Measurements from ENCODE around the gene RTL3. TPM values are rescaled to one million over a fixed set of nuclear protein-coding genes. Genes with fewer than 3 reads are reported as not detected.

RTL3 gene, protein sequence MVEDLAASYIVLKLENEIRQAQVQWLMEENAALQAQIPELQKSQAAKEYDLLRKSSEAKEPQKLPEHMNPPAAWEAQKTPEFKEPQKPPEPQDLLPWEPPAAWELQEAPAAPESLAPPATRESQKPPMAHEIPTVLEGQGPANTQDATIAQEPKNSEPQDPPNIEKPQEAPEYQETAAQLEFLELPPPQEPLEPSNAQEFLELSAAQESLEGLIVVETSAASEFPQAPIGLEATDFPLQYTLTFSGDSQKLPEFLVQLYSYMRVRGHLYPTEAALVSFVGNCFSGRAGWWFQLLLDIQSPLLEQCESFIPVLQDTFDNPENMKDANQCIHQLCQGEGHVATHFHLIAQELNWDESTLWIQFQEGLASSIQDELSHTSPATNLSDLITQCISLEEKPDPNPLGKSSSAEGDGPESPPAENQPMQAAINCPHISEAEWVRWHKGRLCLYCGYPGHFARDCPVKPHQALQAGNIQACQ
- not detected in 2 replicates for total RNA-seq (2014; rRNA removed; shearing (Covaris generic); ENCODE audit: low replicate concordance)

DNA sequence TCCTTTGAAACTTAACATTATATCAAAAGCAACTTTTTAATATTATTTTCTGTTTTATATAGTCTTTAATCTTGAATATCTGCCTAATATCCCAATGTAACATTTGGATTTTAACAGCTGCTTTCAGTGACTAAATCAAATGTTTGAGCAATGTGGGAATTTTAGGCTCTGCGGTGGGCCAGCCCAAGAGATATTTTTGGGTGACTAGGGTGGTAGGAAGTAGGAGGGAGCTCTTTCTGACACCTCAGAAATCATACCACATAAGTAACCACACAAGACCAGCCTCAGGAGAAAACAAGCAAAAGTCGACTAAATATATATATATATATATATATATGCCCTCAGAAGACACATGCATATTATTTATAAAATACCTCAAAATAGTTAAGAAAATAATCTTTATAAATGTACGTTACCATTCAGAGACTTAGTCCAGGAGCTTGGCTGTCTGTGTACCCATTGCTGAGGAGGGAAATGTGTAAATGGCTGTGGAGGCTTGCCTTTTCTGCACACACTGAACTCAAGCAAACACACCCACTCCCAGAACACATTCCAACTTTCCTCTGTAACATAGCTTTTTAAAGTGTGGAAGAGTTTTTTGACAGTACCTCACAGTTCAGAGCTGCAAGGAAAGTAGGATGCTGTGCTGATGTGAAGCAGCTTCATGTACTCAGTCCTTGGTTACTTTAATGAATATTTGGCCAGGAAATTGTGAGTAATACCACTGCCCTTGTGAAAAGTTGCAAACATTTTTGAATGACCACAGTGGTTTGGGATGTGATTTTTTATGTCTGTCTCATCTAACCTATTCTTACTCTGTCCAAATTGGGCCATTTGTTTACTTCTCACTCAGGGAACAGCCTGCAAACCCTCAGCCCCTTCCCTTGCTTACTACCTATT lies at the start of gene RTL3:
TSS of gene RTL3 (minus strand) at position 484 of the 900 bp plus-strand sequence. CDS start 908 bp downstream, outside the sequence.
- Histone ChIP-seq H3K9me3 (ENCODE audit: low read length) (no peaks in the 10 kb centered on the region; the same call in 1 of the 2 replicates), H3K4me1 (ENCODE audit: low read length) (no peaks in the 10 kb centered on the region), H3K27me3 (ENCODE audit: low read length) (no peaks in the 10 kb centered on the region), H3K36me3 (ENCODE audit: insufficient read depth, low read length) (no peaks in the 10 kb centered on the region), H3K4me2 (ENCODE audit: low read depth, low read length, poor library complexity, severe bottlenecking) (no peak within 1 kb of the TSS), H3K79me2 (ENCODE audit: low read length) (no peaks in the 10 kb centered on the region), H3K4me3 (ENCODE audit: low read length) (no peak within 1 kb of the TSS), H3K9me2 (replicated peaks; ENCODE audit: insufficient read depth, low read length) (no peaks in the 10 kb centered on the region), H3K9ac (ENCODE audit: low read length) (no peak within 1 kb of the TSS), H2AFZ (ENCODE audit: low read length) (no peak within 1 kb of the TSS), H4K20me1 (ENCODE audit: insufficient read depth, low read depth, low read length) (no peaks in the 10 kb centered on the region), H3K27ac (ENCODE audit: low read length) (no peak within 1 kb of the TSS)
- no peak for DNase-seq

DNA sequence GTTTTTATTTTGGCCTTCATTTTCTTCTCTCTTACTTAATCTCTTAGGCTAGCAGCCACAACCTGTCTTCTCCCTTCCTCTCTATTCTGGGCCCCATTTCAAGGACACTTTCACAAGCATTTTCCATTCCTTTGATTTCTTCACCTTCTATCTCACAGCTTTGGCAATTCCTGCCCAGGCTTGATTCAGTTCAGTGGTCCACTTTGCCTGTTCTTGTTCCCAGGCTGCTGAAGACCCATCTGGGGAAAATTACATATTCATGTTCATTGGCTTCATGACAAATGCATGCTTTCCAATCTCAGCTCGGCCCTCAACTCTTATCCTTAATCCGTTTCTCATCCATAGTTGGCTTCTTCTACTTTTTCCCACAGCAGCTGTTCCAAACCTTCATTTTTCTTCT lies 49.7 kb upstream of the RTL3 start:
- Histone ChIP-seq H3K4me2 (ENCODE audit: low read depth, low read length, poor library complexity, severe bottlenecking) (no peak overlapping the region), H3K9ac (ENCODE audit: low read length) (no peak overlapping the region), H4K20me1 (ENCODE audit: insufficient read depth, low read depth, low read length) (no peaks in the 10 kb centered on the region), H3K4me3 (ENCODE audit: low read length) (no peak overlapping the region), H3K79me2 (ENCODE audit: low read length) (no peaks in the 10 kb centered on the region), H3K9me2 (replicated peaks; ENCODE audit: insufficient read depth, low read length) (no peaks in the 10 kb centered on the region), H3K27ac (ENCODE audit: low read length) (no peak overlapping the region), H3K36me3 (ENCODE audit: insufficient read depth, low read length) (no peaks in the 10 kb centered on the region), H3K4me1 (ENCODE audit: low read length) (no peaks in the 10 kb centered on the region), H2AFZ (ENCODE audit: low read length) (no peak overlapping the region), H3K27me3 (ENCODE audit: low read length) (no peaks in the 10 kb centered on the region), H3K9me3 (ENCODE audit: low read length) (peaks cover 3% of the 10 kb centered on the region)
- DNase-seq, result no peak

DNA sequence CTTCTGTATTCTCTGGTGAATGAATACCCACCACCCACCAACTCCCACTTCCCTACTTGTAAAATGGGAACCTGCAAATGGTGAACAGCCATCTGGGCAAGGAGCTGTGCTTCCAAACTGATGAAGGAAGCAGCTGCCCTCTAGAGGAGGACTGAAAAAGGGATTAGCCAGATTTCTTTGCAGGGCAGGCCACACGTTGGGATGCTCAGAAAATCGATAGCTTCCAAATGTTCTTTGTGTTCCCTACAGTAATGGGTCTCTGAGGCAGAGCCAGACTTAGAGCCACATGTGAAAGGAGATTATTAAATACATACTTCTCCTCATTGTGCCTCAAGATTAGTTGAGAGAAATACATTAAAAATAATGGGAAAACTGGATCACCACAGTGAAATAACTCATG lies 49.1 kb upstream of the RTL3 start:
- Histone ChIP-seq H3K9me3 (ENCODE audit: low read length) (peaks cover 3% of the 10 kb centered on the region), H3K27ac (ENCODE audit: low read length) (no peak overlapping the region), H3K4me2 (ENCODE audit: low read depth, low read length, poor library complexity, severe bottlenecking) (no peak overlapping the region), H4K20me1 (ENCODE audit: insufficient read depth, low read depth, low read length) (no peaks in the 10 kb centered on the region), H3K9me2 (replicated peaks; ENCODE audit: insufficient read depth, low read length) (no peaks in the 10 kb centered on the region), H3K4me3 (ENCODE audit: low read length) (no peak overlapping the region), H2AFZ (ENCODE audit: low read length) (no peak overlapping the region), H3K36me3 (ENCODE audit: insufficient read depth, low read length) (no peaks in the 10 kb centered on the region), H3K27me3 (ENCODE audit: low read length) (no peaks in the 10 kb centered on the region), H3K4me1 (ENCODE audit: low read length) (no peaks in the 10 kb centered on the region), H3K9ac (ENCODE audit: low read length) (no peak overlapping the region), H3K79me2 (ENCODE audit: low read length) (no peaks in the 10 kb centered on the region)
- DNase-seq, result no peak

DNA sequence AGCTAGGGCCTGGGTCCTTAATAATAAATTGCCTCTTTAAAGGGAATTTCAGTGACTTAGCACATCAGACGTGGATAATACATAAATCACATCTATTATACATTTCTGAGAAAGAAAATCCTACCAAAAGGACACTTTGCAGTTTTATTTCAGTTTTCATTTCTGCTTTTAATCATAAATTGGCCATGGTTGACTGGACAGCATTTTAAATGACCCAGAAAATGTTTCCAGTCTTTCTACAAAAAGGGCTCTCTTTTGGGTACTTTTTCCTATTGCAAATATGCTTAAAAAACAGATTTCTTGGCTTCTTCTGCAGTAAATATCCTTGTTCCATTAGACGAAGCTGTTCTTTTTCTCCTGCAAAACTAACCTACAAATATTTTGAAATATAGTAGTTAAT lies 46.9 kb upstream of the RTL3 start:
- H3K79me2 ChIP-seq (ENCODE audit: low read length), result no peaks in the 10 kb centered on the region
- no peak overlapping the region for H3K9ac ChIP-seq (ENCODE audit: low read length)
- no peak overlapping the region for H3K4me2 ChIP-seq (ENCODE audit: low read depth, low read length, poor library complexity, severe bottlenecking)
- H3K4me1 ChIP-seq (ENCODE audit: low read length), result no peaks in the 10 kb centered on the region
- no peak for DNase-seq
- H3K4me3 ChIP-seq (ENCODE audit: low read length), result no peak overlapping the region
- H4K20me1 ChIP-seq (ENCODE audit: insufficient read depth, low read depth, low read length), result no peaks in the 10 kb centered on the region
- H2AFZ ChIP-seq (ENCODE audit: low read length), result no peak overlapping the region
- no peak overlapping the region for H3K27ac ChIP-seq (ENCODE audit: low read length)
- H3K27me3 ChIP-seq (ENCODE audit: low read length), result no peaks in the 10 kb centered on the region
- H3K9me3 ChIP-seq (ENCODE audit: low read length), result no peaks in the 10 kb centered on the region; the same call in none of the 2 replicates
- no peaks in the 10 kb centered on the region for H3K36me3 ChIP-seq (ENCODE audit: insufficient read depth, low read length)
- H3K9me2 ChIP-seq (replicated peaks; ENCODE audit: insufficient read depth, low read length), result no peaks in the 10 kb centered on the region

DNA sequence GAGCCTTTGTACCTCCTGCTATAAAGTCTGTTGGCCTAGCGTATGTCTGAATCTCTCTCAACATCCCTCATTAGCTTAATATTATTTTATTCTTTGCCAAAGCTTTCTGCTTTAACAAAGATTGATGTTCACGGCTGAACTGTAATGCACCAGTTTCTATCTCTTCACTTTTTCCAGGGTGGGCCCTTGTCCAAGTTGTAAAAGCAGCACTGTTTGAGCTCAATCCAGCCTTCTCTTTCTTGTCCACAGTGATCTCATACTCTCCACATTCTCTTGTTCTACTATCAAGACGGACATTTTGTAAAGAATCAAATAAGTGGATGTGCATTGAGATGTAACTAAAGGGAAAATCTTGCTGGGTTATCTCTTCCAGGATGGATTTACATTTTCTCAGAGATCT lies 34.4 kb upstream of the RTL3 start:
- no peaks in the 10 kb centered on the region for H3K4me1 ChIP-seq (ENCODE audit: low read length)
- no peak overlapping the region for H3K4me2 ChIP-seq (ENCODE audit: low read depth, low read length, poor library complexity, severe bottlenecking)
- no peaks in the 10 kb centered on the region for H3K36me3 ChIP-seq (ENCODE audit: insufficient read depth, low read length)
- no peak overlapping the region for H3K9ac ChIP-seq (ENCODE audit: low read length)
- H3K27ac ChIP-seq (ENCODE audit: low read length), result no peak overlapping the region
- peaks cover 5% of the 10 kb centered on the region; the same call in 1 of the 2 replicates for H3K9me3 ChIP-seq (ENCODE audit: low read length)
- H2AFZ ChIP-seq (ENCODE audit: low read length), result no peak overlapping the region; the same call in 1 of the 2 replicates
- H4K20me1 ChIP-seq (ENCODE audit: insufficient read depth, low read depth, low read length), result no peaks in the 10 kb centered on the region
- no peaks in the 10 kb centered on the region for H3K79me2 ChIP-seq (ENCODE audit: low read length)
- H3K9me2 ChIP-seq (replicated peaks; ENCODE audit: insufficient read depth, low read length), result no peaks in the 10 kb centered on the region
- DNase-seq, result no peak
- no peak overlapping the region for H3K4me3 ChIP-seq (ENCODE audit: low read length)
- H3K27me3 ChIP-seq (ENCODE audit: low read length), result no peaks in the 10 kb centered on the region

DNA sequence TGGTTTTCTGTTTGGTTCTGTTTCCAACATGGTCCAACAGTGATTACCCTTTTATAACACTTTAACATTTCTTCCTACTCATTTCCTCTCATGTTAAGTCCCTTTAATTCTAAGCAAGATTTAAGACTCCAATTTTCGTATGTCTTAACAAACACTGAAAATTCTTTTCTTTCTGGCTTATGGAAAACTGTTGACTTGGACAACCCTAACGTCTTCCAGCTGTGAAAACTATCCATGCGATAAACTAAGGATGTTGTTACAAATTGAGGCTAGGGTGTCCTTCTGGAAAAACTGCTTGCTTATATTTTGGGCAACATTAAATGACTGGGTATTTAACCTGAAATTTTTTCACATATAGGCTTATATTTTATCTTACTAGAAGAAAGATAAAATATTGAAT lies 33.9 kb upstream of the RTL3 start:
- H3K4me2 ChIP-seq (ENCODE audit: low read depth, low read length, poor library complexity, severe bottlenecking), result no peak overlapping the region
- no peaks in the 10 kb centered on the region for H3K9me2 ChIP-seq (replicated peaks; ENCODE audit: insufficient read depth, low read length)
- H2AFZ ChIP-seq (ENCODE audit: low read length), result no peak overlapping the region
- no peaks in the 10 kb centered on the region for H3K36me3 ChIP-seq (ENCODE audit: insufficient read depth, low read length)
- H3K27ac ChIP-seq (ENCODE audit: low read length), result no peak overlapping the region
- no peaks in the 10 kb centered on the region for H3K27me3 ChIP-seq (ENCODE audit: low read length)
- H3K79me2 ChIP-seq (ENCODE audit: low read length), result no peaks in the 10 kb centered on the region
- H3K9ac ChIP-seq (ENCODE audit: low read length), result no peak overlapping the region
- no peak overlapping the region for H3K4me3 ChIP-seq (ENCODE audit: low read length)
- DNase-seq, result no peak
- no peaks in the 10 kb centered on the region for H4K20me1 ChIP-seq (ENCODE audit: insufficient read depth, low read depth, low read length)
- H3K9me3 ChIP-seq (ENCODE audit: low read length), result peaks cover under 1% of the 10 kb centered on the region; the same call in 1 of the 2 replicates
- H3K4me1 ChIP-seq (ENCODE audit: low read length), result no peaks in the 10 kb centered on the region

DNA sequence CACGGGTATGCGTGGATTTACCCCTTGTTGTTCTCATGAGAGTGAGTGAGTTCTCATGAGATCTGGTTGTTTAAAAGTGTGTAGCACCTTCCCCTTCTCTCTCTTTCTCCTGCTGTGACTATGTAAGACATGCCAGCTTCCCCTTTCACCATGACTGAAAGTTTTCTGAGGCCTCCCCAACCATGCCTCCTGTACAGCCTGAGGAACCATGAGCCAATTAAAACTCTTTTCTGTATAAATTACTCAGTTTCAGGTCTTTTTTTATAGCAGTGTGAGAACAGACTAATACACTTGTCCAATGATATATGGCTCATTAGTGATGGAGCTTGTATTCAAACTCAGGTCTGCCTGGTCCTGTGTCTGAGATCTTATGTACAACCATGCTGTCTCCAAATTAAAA lies 28.5 kb upstream of the RTL3 start:
- H3K9me3 ChIP-seq (ENCODE audit: low read length), result peaks cover 6% of the 10 kb centered on the region
- H3K9me2 ChIP-seq (replicated peaks; ENCODE audit: insufficient read depth, low read length), result no peaks in the 10 kb centered on the region
- no peaks in the 10 kb centered on the region for H3K4me1 ChIP-seq (ENCODE audit: low read length)
- H3K4me2 ChIP-seq (ENCODE audit: low read depth, low read length, poor library complexity, severe bottlenecking), result no peak overlapping the region
- no peak overlapping the region for H3K27ac ChIP-seq (ENCODE audit: low read length)
- H2AFZ ChIP-seq (ENCODE audit: low read length), result no peak overlapping the region
- H3K4me3 ChIP-seq (ENCODE audit: low read length), result no peak overlapping the region
- H3K36me3 ChIP-seq (ENCODE audit: insufficient read depth, low read length), result no peaks in the 10 kb centered on the region
- no peaks in the 10 kb centered on the region for H3K79me2 ChIP-seq (ENCODE audit: low read length)
- H3K9ac ChIP-seq (ENCODE audit: low read length), result no peak overlapping the region
- H3K27me3 ChIP-seq (ENCODE audit: low read length), result no peaks in the 10 kb centered on the region
- DNase-seq, result no peak
- H4K20me1 ChIP-seq (ENCODE audit: insufficient read depth, low read depth, low read length), result no peaks in the 10 kb centered on the region

DNA sequence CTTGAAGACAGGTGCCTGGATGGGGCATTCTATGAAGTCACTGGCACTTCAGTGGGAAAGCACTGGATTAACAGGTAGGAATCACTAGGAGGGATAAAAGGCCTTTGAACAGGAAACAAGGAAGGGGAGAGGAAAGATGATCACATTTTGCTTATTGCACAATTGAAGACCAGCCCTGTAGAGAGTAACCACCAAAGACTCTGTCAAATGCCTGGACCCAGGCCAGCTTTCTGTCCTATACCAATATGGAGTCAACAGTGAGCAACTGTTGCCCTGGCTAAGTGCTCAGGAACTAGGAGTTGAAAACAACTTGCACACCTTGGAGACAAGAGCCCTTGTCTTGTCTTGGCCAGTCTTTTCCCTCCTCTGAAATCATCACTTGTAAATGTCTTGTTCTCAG lies 14.1 kb upstream of the RTL3 start:
- Histone ChIP-seq H3K4me3 (ENCODE audit: low read length) (no peak overlapping the region), H3K9ac (ENCODE audit: low read length) (no peak overlapping the region), H2AFZ (ENCODE audit: low read length) (no peak overlapping the region), H3K9me3 (ENCODE audit: low read length) (no peaks in the 10 kb centered on the region), H3K27ac (ENCODE audit: low read length) (no peak overlapping the region), H4K20me1 (ENCODE audit: insufficient read depth, low read depth, low read length) (no peaks in the 10 kb centered on the region), H3K79me2 (ENCODE audit: low read length) (no peaks in the 10 kb centered on the region), H3K4me2 (ENCODE audit: low read depth, low read length, poor library complexity, severe bottlenecking) (no peak overlapping the region), H3K36me3 (ENCODE audit: insufficient read depth, low read length) (no peaks in the 10 kb centered on the region), H3K27me3 (ENCODE audit: low read length) (no peaks in the 10 kb centered on the region), H3K9me2 (replicated peaks; ENCODE audit: insufficient read depth, low read length) (no peaks in the 10 kb centered on the region), H3K4me1 (ENCODE audit: low read length) (no peaks in the 10 kb centered on the region)
- DNase-seq, result no peak
